Glutamatergic neuron (in vitro differentiated cells): ENCODE measurements around the gene EN2. TPM values are rescaled to one million over a fixed set of nuclear protein-coding genes. Genes with fewer than 3 reads are reported as not detected.

ENCODE experiments used
- DNase-seq: peaks from one replicate; pipeline ENCODE4 v3.0.0; 2022
- H3K27ac Mint-ChIP-seq: one replicate; pipeline ENCODE4 v1.8.0; 2020; ENCODE audit warnings: mild to moderate bottlenecking, mixed read lengths, inconsistent platforms; ENCODE audit not compliant: unreplicated experiment
- H3K27me3 Mint-ChIP-seq: one replicate; pipeline ENCODE4 v1.8.0; 2020; ENCODE audit warnings: mild to moderate bottlenecking, moderate library complexity, mixed read lengths, inconsistent platforms; ENCODE audit not compliant: unreplicated experiment
- H3K36me3 Mint-ChIP-seq: one replicate; pipeline ENCODE4 v1.8.0; 2020; ENCODE audit warnings: mild to moderate bottlenecking, mixed read lengths, inconsistent platforms; ENCODE audit not compliant: unreplicated experiment
- H3K4me1 Mint-ChIP-seq: one replicate; pipeline ENCODE4 v1.8.0; 2020; ENCODE audit warnings: mild to moderate bottlenecking, low read depth, mixed read lengths, inconsistent platforms; ENCODE audit not compliant: unreplicated experiment
- H3K4me3 Mint-ChIP-seq: one replicate; pipeline ENCODE4 v1.8.0; 2020; ENCODE audit warnings: mild to moderate bottlenecking, mixed read lengths, inconsistent platforms; ENCODE audit not compliant: unreplicated experiment
- H3K9me3 Mint-ChIP-seq: one replicate; pipeline ENCODE4 v1.8.0; 2020; ENCODE audit warnings: mild to moderate bottlenecking, moderate library complexity, mixed read lengths, inconsistent platforms; ENCODE audit not compliant: unreplicated experiment
- CTCF ChIP-seq: fragments of 200-600 bp; sonication (generic); IDR thresholded peaks from one replicate; pipeline ENCODE4 v1.5.0; 2021; ENCODE audit not compliant: partially characterized antibody, unreplicated experiment
- total RNA-seq: library from RNA; stranded (reverse); fragmentation: NEBNext Ultra II Directional; extraction: Animal tissue kit (Norgen Biotek cat#: 25700); gene quantifications from one replicate; pipeline ENCODE4 v1.2.1, GENCODE V29; 2021; ENCODE audit not compliant: unreplicated experiment

The EN2 gene
- total RNA-seq, 1 donor from 2014 or later, result 0.20 TPM

GRCh38 chr7:155470686-155471638, 13.0 kb downstream of the EN2 start:
- H3K27ac Mint-ChIP-seq, result no peak overlapping the region
- no peak for TF ChIP-seq CTCF
- peaks cover 40% of the 10 kb centered on the region for H3K27me3 Mint-ChIP-seq
- H3K36me3 Mint-ChIP-seq, result peaks cover 5% of the 10 kb centered on the region
- peaks cover 13% of the 10 kb centered on the region for H3K9me3 Mint-ChIP-seq
- peak overlapping the region; percentile 7 for H3K4me3 Mint-ChIP-seq
- DNase-seq, result no peak
- H3K4me1 Mint-ChIP-seq, result peaks cover 10% of the 10 kb centered on the region

GRCh38 chr7:155471718-155472117, 13.8 kb downstream of the EN2 start:
- no peak for TF ChIP-seq CTCF
- Mint-ChIP-seq H3K27me3 (peaks cover 41% of the 10 kb centered on the region), H3K4me3 (no peak overlapping the region), H3K4me1 (peaks cover 10% of the 10 kb centered on the region), H3K27ac (no peak overlapping the region), H3K9me3 (peaks cover 18% of the 10 kb centered on the region), H3K36me3 (peaks cover 8% of the 10 kb centered on the region)
- no peak for DNase-seq

GRCh38 chr7:155477476-155477875, 19.5 kb downstream of the EN2 start:
- Mint-ChIP-seq H3K4me1 (peaks cover 3% of the 10 kb centered on the region), H3K36me3 (peaks cover 8% of the 10 kb centered on the region), H3K27me3 (peaks cover 21% of the 10 kb centered on the region), H3K4me3 (no peak overlapping the region), H3K9me3 (peaks cover 13% of the 10 kb centered on the region), H3K27ac (no peak overlapping the region)
- no peak for TF ChIP-seq CTCF
- DNase-seq, result no peak

GRCh38 chr7:155481764-155482163, 23.8 kb downstream of the EN2 start:
- Mint-ChIP-seq H3K9me3 (no peaks in the 10 kb centered on the region), H3K27me3 (peaks cover 7% of the 10 kb centered on the region), H3K4me1 (peaks cover 8% of the 10 kb centered on the region), H3K4me3 (no peak overlapping the region), H3K36me3 (no peaks in the 10 kb centered on the region), H3K27ac (no peak overlapping the region)
- no peak for TF ChIP-seq CTCF
- no peak for DNase-seq
